Duodenal mucosa (tissue), 2 donors: ENCODE measurements around the gene UACA.
"Not testable (repeated sequence)": the region's sequence is repeated elsewhere in the genome, so short reads cannot be mapped to it uniquely, and the experiment has no call there.

Experiments
- H3K27ac ChIP-seq: one replicate; pipeline ENCODE4 v1.7.0; 2013; ENCODE audit warnings: low read depth, low read length
- H3K27me3 ChIP-seq, 2 donors: one replicate each; pipeline ENCODE4 v1.7.0; 2013; ENCODE audit warnings: low read length in 2 of 2, control low read depth in 1 of 2; ENCODE audit not compliant: insufficient read depth in 2 of 2, control insufficient read depth in 1 of 2
- H3K36me3 ChIP-seq, 2 donors: one replicate each; pipeline ENCODE4 v1.7.0; 2013; ENCODE audit warnings: low read length in 2 of 2, control low read depth in 1 of 2; ENCODE audit not compliant: insufficient read depth in 2 of 2, control insufficient read depth in 1 of 2
- H3K4me1 ChIP-seq, 2 donors: one replicate each; pipeline ENCODE4 v1.7.0; 2013; ENCODE audit warnings: low read length in 2 of 2, control low read depth in 1 of 2; ENCODE audit not compliant: insufficient read depth in 2 of 2, control insufficient read depth in 1 of 2
- H3K4me3 ChIP-seq, 2 donors: one replicate each; pipeline ENCODE4 v1.7.0; 2013; ENCODE audit warnings: low read length in 2 of 2, low read depth in 1 of 2
- H3K9ac ChIP-seq, 2 donors: one replicate each; pipeline ENCODE4 v1.7.0; 2013; ENCODE audit warnings: low read length in 2 of 2, low read depth in 1 of 2
- H3K9me3 ChIP-seq, 2 donors: one replicate each; pipeline ENCODE4 v1.7.0; 2013; ENCODE audit warnings: low read length in 2 of 2, control low read depth in 1 of 2; ENCODE audit not compliant: control insufficient read depth in 1 of 2

The UACA gene

DNA sequence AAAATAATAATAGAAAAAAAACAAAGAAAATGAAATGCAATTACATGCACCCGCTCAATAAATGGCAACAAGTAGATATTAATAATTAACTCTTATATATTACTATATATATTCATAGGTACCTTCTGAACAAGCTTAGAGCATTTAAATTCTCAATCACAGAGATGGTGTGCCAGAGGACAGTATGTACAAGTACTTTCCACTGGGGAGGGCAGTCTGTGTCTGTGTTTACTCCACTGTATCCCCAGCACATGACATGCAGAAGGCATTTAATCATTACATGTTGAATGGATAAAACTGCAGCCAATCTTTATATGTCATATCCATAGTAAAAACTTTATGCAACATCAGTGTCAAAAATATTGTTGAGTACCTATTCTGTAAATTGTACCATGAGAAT lies 97.8 kb downstream of the UACA start:
- no peak overlapping the region for H3K27ac ChIP-seq
- H3K4me3 ChIP-seq = no peak overlapping the region
- peaks cover 4 to 7% of the 10 kb centered on the region in 2 donors for H3K4me1 ChIP-seq
- H3K9ac ChIP-seq = no peak overlapping the region
- H3K9me3 ChIP-seq = no peaks in the 10 kb centered on the region
- H3K36me3 ChIP-seq = peaks cover 0 to 7% of the 10 kb centered on the region in 2 donors
- H3K27me3 ChIP-seq = no peaks in the 10 kb centered on the region

DNA sequence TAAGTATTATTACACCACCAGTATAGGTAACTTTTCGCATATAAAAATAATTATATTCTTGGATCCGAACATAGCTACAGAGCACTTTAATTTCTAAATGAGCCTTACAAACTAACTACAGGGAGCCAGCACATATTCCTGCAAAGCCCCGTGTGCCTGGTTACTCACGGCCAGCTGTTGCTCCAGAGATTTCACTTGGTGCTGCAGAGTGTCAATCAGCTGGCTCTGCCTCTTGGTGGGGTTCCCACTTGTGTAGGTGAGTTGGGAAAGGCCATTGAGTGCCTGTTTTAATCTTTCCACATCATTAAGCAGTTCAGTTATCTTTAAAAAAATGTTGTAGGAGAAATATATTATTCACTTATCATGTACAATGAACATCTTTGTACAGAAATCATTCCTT lies 98.9 kb downstream of the UACA start:
- no peak overlapping the region for H3K9ac ChIP-seq
- no peaks in the 10 kb centered on the region for H3K27me3 ChIP-seq
- H3K36me3 ChIP-seq = peaks cover 0 to 7% of the 10 kb centered on the region in 2 donors
- H3K4me3 ChIP-seq = no peak overlapping the region
- no peaks in the 10 kb centered on the region for H3K4me1 ChIP-seq
- no peaks in the 10 kb centered on the region for H3K9me3 ChIP-seq
- H3K27ac ChIP-seq = no peak overlapping the region

DNA sequence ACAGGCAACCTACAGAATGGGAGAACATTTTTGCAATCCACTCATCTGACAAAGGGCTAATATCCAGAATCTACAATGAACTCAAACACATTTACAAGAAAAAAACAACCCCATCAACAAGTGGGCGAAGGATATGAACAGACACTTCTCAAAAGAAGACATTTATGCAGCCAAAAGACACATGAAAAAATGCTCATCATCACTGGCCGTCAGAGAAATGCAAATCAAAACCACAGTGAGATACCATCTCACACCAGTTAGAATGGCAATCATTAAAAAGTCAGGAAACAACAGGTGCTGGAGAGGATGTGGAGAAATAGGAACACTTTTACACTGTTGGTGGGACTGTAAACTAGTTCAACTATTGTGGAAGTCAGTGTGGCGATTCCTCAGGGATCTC lies 100.3 kb downstream of the UACA start:
- H3K9ac ChIP-seq, H3K36me3 ChIP-seq, H3K9me3 ChIP-seq, H3K27me3 ChIP-seq, H3K4me3 ChIP-seq, H3K4me1 ChIP-seq, H3K27ac ChIP-seq: not testable (repeated sequence)

DNA sequence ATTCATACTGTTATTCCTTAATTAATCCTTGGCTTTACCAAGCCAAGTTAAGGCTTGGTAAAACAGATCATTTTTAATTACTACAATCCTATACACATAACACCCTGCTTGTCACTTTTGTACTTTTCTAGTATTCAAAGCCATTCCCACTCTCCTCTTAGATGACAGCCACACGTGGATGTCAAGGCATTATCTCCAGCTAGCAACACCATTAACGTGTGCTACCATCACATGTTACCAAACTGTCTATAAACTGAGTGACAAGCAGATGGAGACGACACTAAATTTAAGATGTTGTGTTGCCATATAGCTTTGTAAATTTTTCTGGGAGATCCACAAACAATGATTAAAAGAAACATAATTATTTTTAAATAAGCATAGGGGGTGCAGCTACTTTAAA lies 103.7 kb downstream of the UACA start:
- Histone ChIP-seq H3K36me3 (no peaks in the 10 kb centered on the region), H3K27ac (no peak overlapping the region), H3K9me3 (no peaks in the 10 kb centered on the region), H3K9ac (no peak overlapping the region), H3K27me3 (no peaks in the 10 kb centered on the region), H3K4me1 (peaks cover 0 to 4% of the 10 kb centered on the region in 2 donors), H3K4me3 (no peak overlapping the region)

DNA sequence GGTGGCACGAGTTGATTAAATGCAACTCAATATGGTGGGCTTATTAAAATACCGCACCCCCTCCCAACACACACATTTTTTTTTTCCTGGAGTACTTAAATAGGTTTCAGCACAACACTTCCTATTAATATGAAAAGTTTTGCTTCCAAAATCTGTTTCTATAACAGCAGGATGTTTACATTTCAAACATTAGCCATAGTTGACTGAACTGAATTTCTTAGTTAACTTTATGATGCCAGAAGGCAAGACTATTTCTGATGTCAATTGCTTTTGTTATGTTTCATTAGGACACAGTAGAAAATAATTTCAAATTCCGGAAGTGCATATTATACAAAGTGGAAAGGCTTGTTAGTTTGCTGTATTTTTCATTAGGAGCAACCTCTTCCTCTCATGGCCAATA lies 104.7 kb downstream of the UACA start:
- Histone ChIP-seq H3K27ac (no peak overlapping the region), H3K27me3 (no peaks in the 10 kb centered on the region), H3K36me3 (no peaks in the 10 kb centered on the region), H3K9me3 (no peaks in the 10 kb centered on the region), H3K4me3 (no peak overlapping the region), H3K4me1 (peaks cover 5 to 14% of the 10 kb centered on the region in 2 donors), H3K9ac (no peak overlapping the region)

DNA sequence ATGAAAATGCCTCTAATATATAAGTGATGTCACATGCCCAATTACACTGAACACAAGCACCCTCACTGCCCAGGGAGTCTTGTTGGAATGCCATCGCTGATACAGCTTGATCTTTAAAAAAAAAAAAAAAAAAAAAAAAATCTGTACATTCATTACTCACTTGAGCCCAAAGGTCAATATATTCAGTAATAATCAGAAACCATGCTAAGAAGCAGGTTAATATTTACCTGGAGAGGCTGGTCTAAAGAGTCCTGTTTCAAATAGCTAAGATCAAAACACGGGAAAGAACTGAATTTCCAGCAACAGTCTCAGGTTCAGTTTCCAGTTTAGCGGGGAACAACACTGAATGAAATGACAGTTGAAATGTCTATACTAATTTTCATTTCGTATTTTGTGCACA lies 109.9 kb downstream of the UACA start:
- Histone ChIP-seq H3K27ac (no peak overlapping the region), H3K27me3 (no peaks in the 10 kb centered on the region), H3K36me3 (no peaks in the 10 kb centered on the region), H3K4me1 (peaks cover 10 to 28% of the 10 kb centered on the region in 2 donors), H3K9ac (no peak overlapping the region), H3K9me3 (no peaks in the 10 kb centered on the region), H3K4me3 (no peak overlapping the region)

DNA sequence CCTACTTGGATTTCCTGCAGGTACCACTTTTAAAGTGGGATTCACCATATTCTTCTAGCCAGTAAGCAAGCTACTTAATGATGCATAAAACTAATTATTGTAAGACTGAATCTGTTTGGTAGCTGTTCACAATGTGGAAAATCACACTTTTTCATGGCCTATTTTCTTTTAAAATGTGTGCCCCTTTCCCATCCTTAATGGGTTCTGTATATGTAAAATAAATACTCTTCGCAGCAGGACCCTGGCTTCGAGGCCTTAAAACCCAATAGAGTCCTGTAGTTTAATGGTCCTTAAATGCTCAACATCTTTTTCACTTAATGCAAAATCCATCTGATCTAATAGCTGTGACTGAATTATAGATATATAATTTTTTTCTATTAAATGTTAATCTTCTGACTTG lies 111.0 kb downstream of the UACA start:
- no peaks in the 10 kb centered on the region for H3K36me3 ChIP-seq

DNA sequence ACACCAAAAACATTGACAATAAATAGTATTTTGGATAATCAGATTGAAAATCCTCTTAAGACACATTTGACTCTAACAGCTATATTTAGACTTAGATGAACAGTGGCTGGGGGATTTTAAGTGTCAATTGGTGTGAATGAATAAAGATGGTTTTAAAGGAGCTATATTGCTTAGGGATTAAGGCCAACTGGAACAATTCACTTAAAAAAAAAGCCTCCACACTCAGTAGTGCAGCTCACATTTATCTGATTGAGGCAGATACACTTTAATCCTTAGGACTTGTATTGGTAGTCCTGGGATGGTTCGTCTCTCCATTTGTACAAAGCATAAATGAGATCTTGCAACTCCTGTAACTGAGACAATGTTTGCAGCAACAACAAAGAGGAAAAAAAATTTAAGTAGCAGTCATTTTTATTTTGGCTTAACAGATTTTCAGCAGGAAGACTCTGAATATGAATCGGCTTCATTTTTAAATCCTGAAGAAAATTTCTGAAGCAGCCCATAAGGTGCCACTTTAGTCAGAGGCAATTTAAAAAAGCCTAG lies 112.0 kb downstream of the UACA start:
- no peaks in the 10 kb centered on the region for H3K36me3 ChIP-seq
- H3K27ac ChIP-seq = no peak overlapping the region
- no peak overlapping the region for H3K9ac ChIP-seq
- no peaks in the 10 kb centered on the region for H3K27me3 ChIP-seq
- H3K4me3 ChIP-seq = no peak overlapping the region
- H3K9me3 ChIP-seq = no peaks in the 10 kb centered on the region
- H3K4me1 ChIP-seq = peaks cover 10 to 29% of the 10 kb centered on the region in 2 donors

More for the DNA sequence above, 111.0 kb downstream of the UACA start:
- H3K27me3 ChIP-seq = no peaks in the 10 kb centered on the region
- H3K4me3 ChIP-seq = no peak overlapping the region
- H3K4me1 ChIP-seq = peaks cover 10 to 28% of the 10 kb centered on the region in 2 donors
- no peak overlapping the region for H3K27ac ChIP-seq
- H3K9ac ChIP-seq = no peak overlapping the region
- H3K9me3 ChIP-seq = no peaks in the 10 kb centered on the region

DNA sequence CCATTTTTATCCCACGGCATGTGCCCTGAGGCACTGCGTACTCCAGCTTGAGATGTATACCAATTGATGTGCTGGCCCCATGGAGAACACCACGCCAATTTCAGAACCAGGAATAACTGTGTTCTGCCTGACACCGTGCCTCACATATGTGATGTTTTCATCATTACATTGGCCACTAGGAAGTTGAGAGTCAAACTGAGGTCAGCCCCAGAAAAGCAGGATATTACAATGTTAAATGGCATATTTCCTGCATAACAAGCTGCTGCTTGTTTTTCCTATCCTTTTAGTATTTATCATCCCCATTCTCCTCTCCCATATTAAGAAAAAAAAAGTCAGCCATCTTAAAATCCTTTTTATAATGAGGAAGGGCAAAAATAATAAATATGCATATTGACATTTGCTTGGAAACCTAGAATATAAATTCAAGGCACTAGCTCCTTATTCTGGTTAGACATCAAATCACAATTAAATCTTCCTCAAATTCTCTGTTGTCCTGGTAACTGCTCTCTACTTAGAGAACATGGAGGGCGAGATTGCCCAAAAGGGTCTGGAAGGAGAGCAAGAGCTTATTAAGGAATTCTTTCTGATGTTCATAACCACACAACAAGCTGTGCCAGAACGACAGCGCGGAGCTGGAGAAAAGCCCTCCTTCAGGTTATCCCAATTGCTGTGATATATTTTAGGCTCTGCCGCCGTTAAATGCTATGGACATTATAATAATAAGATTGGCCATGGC lies 112.6 kb downstream of the UACA start:
- no peak overlapping the region for H3K27ac ChIP-seq
- no peaks in the 10 kb centered on the region for H3K36me3 ChIP-seq
- H3K4me3 ChIP-seq = no peak overlapping the region
- peaks cover 10 to 32% of the 10 kb centered on the region in 2 donors for H3K4me1 ChIP-seq
- H3K9me3 ChIP-seq = no peaks in the 10 kb centered on the region
- H3K27me3 ChIP-seq = no peaks in the 10 kb centered on the region
- no peak overlapping the region for H3K9ac ChIP-seq

DNA sequence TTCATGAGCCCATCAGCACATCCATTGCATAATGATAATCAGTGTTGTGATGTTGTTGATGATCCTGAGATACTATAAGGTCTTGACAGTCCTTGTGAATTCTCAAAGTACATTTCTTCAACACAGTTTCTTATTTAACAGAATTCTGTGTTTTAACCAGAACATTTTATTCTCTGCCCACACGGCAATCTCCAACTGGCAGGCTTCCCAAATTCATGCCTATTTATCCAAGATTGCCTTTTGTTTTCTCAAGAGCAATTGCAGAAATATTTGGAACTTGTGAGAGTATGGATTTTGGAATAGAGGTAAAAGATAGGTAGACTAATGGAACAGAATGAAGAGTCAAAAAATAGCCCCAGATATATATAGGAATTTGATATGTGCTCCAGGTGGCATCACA lies 116.0 kb downstream of the UACA start:
- Histone ChIP-seq H3K9me3 (no peaks in the 10 kb centered on the region), H3K27ac (no peak overlapping the region), H3K4me1 (peaks cover 10 to 35% of the 10 kb centered on the region in 2 donors), H3K36me3 (no peaks in the 10 kb centered on the region), H3K4me3 (no peak overlapping the region), H3K9ac (no peak overlapping the region), H3K27me3 (no peaks in the 10 kb centered on the region)
